NK-92 (cell line): ENCODE data around the gene HECW1.
"Not testable (repeated sequence)": the region's sequence is repeated elsewhere in the genome, so short reads cannot be mapped to it uniquely, and the experiment has no call there.

Source experiments
- DNase-seq: peaks from one replicate; lab custom pipeline; 2025; ENCODE audit not compliant: unreplicated experiment; lab: John Stamatoyannopoulos, UW

Gene HECW1

DNA sequence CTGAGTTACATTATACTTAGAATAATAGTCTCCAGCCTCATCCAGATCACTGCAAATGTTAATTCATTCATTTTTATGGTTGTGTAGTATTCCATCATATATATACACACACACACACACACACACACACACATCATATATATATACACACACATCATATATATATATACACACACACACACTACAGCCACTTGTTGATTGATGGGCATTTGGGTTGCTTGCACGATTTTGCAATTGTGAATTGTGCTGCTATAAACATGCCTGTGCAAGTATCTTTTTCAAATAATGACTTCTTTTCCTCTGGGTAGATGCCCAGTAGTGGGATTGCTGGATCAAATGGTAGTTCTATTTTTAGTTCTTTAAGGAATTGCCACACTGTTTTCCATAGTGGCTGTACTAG, 233.2 kb downstream of the HECW1 start:
- DNase-seq, result not testable (repeated sequence)

DNA sequence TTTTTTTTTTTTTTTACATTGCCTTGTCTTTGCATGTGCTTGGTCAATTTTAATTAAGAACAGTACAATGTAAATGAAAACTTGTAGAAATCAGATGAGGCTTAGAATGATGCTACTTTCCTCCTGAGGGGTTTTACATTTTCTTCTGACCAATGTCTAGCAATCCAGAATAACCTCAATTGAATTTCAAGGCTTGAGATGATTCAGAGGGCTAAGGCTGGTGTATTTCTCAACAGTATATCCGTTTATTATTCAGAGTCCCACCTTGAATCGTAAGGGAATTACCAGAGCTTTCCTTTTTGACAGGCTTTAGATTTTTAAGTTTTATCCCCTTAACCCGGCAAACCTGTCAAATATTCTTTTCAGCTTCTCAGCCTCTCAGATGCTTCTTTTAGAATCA, 239.2 kb downstream of the HECW1 start:
- DNase-seq, result no peak

DNA sequence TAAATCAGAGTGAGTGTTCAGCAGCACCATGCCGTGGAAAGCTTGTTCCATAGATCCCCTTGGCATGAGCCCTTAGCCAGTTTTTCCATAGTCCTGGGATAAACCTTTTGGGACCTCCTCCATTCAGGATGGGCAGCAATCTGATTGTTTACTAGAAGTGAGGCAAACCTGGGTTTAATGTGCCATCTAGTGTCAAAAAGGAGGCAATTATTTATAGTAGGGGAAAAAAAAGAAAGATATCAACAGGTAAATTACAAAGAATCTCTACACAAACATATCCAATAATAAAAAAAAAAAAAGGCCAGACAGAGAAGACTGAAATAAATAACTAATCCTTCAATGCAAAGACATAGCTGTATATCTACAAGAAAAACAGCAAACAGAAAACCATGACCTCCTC, 241.5 kb downstream of the HECW1 start:
- DNase-seq, result no peak

GRCh38 chr7:43362652-43363034, 250.2 kb downstream of the HECW1 start:
- no peak for DNase-seq

GRCh38 chr7:43363035-43363791, 250.8 kb downstream of the HECW1 start:
- DNase-seq, result no peak

- no peak for DNase-seq
Measured at GRCh38 chr7:43364391-43364790, 251.9 kb downstream of the HECW1 start.

DNA sequence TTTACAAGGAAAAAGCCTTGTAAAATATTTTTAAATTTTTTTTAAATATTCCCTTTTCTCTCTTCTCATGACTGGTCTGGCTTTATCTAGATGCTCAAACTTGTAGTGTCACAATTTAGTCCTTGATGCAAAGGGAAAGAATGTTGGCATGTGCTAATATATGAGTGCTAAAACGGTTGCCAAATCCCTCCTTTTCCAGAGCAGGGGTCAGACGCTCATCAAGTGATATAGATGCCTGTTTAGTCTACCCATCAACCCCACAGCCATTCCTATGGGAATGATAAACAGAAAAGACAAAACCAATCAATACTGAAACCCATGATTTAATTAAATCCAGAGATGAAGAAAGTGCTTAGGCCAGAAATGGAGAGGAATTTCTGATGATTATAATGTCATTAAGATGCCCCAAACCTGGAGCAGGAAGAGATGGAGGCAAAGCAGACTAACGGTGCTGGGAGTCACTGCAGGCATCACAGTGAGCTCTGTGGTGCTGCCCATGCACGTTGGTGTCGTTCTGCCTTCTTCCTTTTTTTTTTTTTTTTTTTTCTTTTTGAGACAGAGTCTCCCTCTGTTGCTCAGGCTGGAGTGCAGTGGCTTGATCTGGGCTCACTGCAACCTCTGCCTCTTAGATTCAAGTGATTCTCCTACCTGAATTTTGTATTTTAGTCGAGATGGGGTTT, 260.4 kb downstream of the HECW1 start:
- DNase-seq, result no peak

DNA sequence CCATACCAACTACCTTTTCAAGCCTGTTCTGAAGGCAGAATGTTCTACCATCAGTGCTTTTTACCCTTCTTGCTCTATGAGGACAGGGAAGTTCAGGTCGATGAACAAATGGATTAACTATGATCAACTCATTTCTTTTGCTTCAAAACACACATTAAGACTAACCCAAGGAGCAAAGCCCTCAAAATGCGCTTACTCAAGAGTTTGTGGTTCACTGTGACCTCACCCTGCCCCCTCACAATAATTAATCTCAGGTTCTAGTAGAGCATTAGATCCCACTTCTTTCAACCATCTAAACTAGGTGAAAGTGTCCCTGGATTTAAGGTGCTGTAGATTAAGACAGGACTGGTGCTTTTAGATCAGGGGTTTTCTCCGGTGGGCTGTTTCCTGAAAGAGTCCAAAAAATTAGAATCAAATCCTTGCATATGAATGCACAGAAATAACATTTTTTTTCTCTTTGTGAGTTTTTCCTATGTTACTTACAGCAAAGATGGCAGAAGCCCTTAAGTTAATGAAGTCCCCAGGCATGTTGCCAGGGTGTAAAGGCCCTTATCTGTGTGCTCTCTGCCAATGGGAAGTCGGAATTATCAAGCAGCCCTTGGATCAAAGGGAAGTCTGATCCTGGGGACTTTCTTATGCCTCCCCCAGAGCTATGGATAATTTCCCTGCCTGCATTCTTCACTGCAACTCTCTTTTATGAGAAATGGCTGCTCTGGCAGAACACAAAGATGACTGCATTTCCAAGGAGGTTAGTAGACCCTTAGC, 264.9 kb downstream of the HECW1 start:
- DNase-seq, result no peak

- DNase-seq, result no peak
Measured at GRCh38 chr7:43379210-43379609, 266.8 kb downstream of the HECW1 start.

DNA sequence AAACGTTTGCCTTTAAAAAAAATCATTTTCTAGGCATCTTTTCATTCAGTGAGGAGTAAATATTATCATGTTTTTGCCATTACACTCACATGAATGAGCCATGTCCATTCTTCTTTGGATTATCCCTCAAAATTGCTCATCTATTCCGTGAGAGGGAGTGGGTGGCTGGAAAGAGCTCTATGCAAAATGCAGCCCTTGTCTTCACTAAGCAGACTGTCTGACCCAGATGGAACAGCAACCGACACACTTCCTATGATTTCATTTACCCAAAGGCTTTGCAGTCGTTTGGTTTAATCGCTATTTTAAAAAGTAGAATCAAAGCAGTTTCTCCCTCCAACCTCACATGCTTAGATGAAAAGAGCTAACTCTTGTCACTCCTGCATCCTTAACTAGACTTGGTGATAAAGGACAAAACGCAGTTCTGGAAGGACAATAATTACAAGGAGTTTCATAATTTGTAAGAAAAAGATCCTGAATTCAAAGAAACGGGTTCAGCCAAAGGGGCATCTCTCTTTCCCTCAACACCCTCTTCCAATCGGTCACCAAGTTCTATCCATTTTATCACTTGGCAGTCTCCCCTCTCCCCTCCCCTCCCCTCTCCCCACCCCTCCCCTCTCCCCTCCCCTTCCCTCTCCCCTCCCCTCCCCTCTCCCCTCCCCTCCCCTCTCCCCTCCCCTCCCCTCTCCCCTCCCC, 272.3 kb downstream of the HECW1 start:
- DNase-seq, result no peak

GRCh38 chr7:43385309-43385680, 272.8 kb downstream of the HECW1 start:
- no peak for DNase-seq

- DNase-seq, result no peak
Measured at GRCh38 chr7:43385856-43386255, 273.4 kb downstream of the HECW1 start.

DNA sequence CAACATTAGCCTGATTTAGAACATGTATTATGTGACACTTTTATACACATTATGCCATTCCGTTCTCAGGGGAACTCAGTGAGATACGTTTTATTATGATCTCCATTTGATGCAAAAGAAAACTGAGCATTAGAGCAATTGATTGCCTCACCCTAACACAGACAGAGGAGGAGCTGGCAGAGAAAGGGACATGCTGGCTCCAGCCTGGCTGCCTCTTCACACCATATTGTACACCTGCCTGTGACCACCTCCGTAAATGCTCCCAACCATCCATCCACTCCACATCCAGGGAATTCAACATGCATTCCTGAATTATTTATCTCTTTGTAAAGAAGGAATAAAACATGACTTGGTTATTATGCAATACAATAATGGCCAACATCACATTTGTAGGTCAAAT, 275.5 kb downstream of the HECW1 start:
- DNase-seq, result no peak

DNA sequence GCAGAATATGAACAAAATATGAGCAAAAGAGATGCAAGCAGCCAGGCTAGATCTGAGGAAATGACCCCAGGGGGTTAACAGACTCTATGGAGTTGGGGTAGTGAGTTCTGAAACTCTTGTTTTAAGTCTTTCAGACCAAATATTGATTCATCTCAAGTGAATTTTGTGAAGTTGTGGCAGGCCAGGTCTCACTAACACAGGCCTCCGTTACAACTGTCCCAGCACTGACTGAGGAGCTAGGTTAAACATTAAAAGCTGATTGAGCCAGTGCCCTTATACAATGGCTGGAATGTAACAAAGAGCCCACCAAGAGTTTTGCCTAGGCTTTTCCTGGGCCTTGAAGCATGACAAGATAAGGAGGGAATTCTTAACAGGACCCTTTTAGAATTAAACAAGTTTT, 278.1 kb downstream of the HECW1 start:
- DNase-seq, result no peak

- no peak for DNase-seq
Measured at GRCh38 chr7:43391518-43391917, 279.1 kb downstream of the HECW1 start.

DNA sequence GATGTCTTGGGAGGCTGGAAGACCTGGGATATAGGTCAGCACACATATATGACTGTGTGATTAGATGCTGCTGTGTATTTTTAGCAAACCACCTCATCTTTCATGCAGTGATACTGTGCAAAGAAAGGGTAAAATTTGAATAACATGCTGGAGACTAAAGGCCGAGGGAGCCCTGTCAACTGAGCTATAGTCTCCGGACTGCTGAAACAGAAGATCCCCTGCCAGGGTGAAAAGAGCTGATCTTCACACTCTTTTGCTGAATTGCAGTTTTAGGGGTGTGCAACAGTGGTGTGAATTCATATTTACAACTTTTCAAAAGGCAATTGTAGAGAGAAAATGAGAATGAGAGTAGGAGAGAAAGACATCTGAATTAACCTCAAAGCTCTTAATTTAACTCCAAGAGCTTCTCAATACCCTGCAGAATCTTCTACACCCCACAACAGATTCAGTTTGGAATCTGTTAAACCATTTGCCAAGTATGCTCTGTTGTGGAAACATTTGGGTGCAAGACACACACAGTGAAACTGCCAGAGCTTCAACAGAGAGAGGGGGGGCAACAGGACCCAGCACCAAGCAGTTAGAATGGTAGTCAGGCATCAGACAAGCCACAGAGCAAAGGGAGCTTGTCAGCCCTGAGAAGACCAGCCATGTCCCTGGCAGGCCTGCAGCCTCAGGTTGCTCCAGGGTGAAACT, 280.3 kb downstream of the HECW1 start:
- DNase-seq, result no peak

DNA sequence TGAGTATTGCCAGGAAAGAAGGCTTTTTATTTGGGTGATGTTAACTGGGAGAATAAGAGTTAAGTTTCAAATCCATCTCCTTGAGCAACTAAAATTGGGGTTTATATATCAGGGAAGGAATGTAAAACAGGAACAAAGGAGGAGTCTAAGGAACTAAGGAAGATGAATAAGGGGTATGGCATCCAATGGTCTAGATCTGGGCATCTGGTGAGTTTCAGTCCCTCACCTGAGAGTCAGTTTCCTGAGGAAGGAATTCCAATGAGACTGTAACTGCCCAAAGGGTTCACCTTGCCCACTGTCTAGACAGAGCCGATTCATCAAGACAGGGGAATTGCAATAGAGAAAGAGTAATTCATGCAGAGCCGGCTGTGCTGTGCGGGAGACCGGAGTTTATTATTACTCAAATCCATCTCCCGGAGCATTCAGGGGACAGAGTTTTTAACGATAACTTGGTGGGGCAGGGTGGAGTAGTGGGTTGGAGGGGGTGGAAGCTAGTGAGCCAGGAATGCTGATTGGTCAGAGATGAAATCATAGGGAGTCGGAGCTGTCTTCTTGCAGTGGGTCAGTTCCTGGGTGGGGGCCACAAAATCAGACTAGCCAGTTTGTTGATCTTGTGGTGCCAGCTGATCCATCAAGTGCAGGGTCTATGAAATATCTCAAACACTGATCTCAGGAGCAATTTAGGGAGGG, 282.1 kb downstream of the HECW1 start:
- DNase-seq, result no peak

GRCh38 chr7:43395351-43395750, 282.9 kb downstream of the HECW1 start:
- DNase-seq, result no peak

DNA sequence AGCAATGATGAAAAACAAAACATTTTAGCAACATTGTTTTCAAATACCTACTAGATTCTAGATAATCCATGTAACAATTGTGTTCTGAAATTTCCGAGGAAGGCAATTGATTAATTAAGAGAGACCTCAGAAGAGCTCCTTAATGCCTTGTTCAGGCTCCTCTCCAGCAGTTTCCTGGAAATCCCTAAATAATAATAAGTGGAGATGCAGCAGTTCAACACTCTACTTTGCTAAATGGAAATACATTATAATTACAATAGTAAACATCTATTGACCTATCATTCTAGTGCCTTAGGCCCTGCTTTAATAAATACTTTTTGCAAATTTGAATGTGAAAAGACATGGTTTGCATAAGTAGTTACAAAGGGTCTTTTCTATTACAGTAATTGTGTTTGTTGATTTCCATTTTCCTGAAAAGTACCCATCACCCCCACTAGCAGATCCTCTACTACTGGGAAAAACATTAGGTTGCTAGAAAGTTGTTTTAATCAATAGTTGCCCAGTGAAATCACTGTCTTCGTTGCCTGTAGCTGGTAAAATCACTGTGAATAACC, 283.8 kb downstream of the HECW1 start:
- DNase-seq, result no peak

DNA sequence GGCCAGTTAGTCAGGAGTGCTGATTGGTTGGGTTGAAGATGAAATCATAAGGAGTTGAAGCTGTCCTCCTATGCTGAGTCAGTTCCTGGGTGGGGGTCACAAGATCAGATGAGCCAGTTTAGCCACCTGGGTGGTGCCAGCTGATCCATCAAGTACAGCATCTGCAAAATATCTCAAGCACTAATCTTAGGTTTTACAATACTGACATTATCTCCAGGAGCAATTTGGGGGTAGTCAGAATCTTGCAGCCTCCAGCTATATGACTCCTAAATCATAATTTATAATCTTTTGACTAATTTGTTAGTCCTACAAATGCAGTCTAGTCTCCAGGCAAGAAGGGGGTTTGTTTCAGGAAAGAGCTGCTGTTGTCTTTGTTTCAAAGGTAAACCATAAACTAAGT, 286.4 kb downstream of the HECW1 start:
- DNase-seq, result no peak
